Activated CD4-positive, alpha-beta T cell treated with anti-CD3 and anti-CD28 coated beads for 4 hours (primary cell): ENCODE measurements around the gene IFNK.

Experiments
- DNase-seq, 2 donors: peaks; one replicate each; pipeline ENCODE4 v3.0.0-alpha.2; 2020

IFNK gene

GRCh38 chr9:27573634-27574590, 49.8 kb downstream of the IFNK start:
- DNase-seq: peak; percentile 98
